CD4-positive, alpha-beta T cell (primary cell): Measurements from ENCODE around the gene GRHPR. TPM values are rescaled to one million over a fixed set of nuclear protein-coding genes. Genes with fewer than 3 reads are reported as not detected.

Experiments
- ATAC-seq: fragments of 200-7000 bp; cut with Tn5 transposase; one replicate; pipeline ENCODE4 v1.10.0; 2022; ENCODE audit warnings: mild to moderate bottlenecking; ENCODE audit not compliant: poor library complexity
- CTCF ChIA-PET: fragments of 350-600 bp; sonication (Branson Sonifier 250); formaldehyde crosslinking; loops from one replicate; lab custom pipeline; 2021; ENCODE audit warnings: antibody characterized with exemption, inconsistent platforms; lab: Charles Lee
- POLR2A ChIA-PET: fragments of 350-600 bp; sonication (Branson Sonifier 250); formaldehyde crosslinking; loops from one replicate; lab custom pipeline; 2021; ENCODE audit warnings: antibody characterized with exemption, inconsistent platforms; lab: Charles Lee
- DNase-seq, 14 experiments: peaks; one replicate each; pipeline ENCODE4 v3.0.0-alpha.2; 2013 to 2020; ENCODE audit warnings: mixed read lengths in 2 of 14
- H3K27ac ChIP-seq, 2 donors: one replicate each; pipeline versions ENCODE4 v1.5.1 to v1.7.0; 2013; ENCODE audit warnings: low read length in 2 of 2, low read depth in 1 of 2, mild to moderate bottlenecking in 1 of 2
- H3K27me3 ChIP-seq, 2 experiments: 1 replicate in 1 of 2; 2 replicates in 1 of 2; pipeline versions ENCODE4 v1.6.1 to v1.7.0; 2013; ENCODE audit warnings: low read length in 2 of 2, control low read depth in 1 of 2, mild to moderate bottlenecking in 1 of 2, moderate library complexity in 1 of 2; ENCODE audit not compliant: insufficient read depth in 2 of 2, control insufficient read depth in 1 of 2
- H3K36me3 ChIP-seq: one replicate; pipeline ENCODE4 v1.6.1; 2013; ENCODE audit warnings: low read length, control low read depth; ENCODE audit not compliant: insufficient read depth
- H3K4me1 ChIP-seq: one replicate; pipeline ENCODE4 v1.6.1; 2013; ENCODE audit warnings: low read length, control low read depth; ENCODE audit not compliant: insufficient read depth
- H3K4me3 ChIP-seq: one replicate; pipeline ENCODE4 v1.5.1; 2013; ENCODE audit warnings: mild to moderate bottlenecking, low read length, moderate library complexity
- H3K9me3 ChIP-seq, 2 experiments: 1 replicate in 1 of 2; 2 replicates in 1 of 2; pipeline versions ENCODE4 v1.6.1 to v1.7.0; 2013; ENCODE audit warnings: low read length in 2 of 2, mild to moderate bottlenecking in 2 of 2, control low read depth in 1 of 2, moderate library complexity in 1 of 2; ENCODE audit not compliant: control insufficient read depth in 1 of 2, insufficient read depth in 1 of 2
- H3K27ac Mint-ChIP-seq: one replicate; pipeline ENCODE4 v1.8.0; 2020; ENCODE audit warnings: mixed read lengths
- H3K27me3 Mint-ChIP-seq: one replicate; pipeline ENCODE4 v1.8.0; 2021; ENCODE audit warnings: mixed read lengths
- H3K36me3 Mint-ChIP-seq: one replicate; pipeline ENCODE4 v1.8.0; 2021; ENCODE audit warnings: low read depth, mixed read lengths
- H3K4me1 Mint-ChIP-seq: one replicate; pipeline ENCODE4 v1.8.0; 2021; ENCODE audit warnings: low read depth, mixed read lengths
- H3K4me3 Mint-ChIP-seq: one replicate; pipeline ENCODE4 v1.8.0; 2020; ENCODE audit warnings: mild to moderate bottlenecking, mixed read lengths
- H3K9me3 Mint-ChIP-seq: one replicate; pipeline ENCODE4 v1.8.0; 2020; ENCODE audit warnings: mixed read lengths
- intact Hi-C, 2 experiments: fragments of 100-400 bp; cut with DNase I in 1 of 2; cut with micrococcal nuclease in 1 of 2; formaldehyde crosslinking; loops; one replicate each; pipeline versions ENCODE4 v1.15.1 to v1.9.0; 2023 to 2025; cut with DNase I, micrococcal nuclease
- total RNA-seq, 174 experiments: library from RNA in 2 of 174; stranded (reverse) in 2 of 174; gene quantifications; one replicate each; pipeline ENCODE4 v1.2.3 and lab custom pipeline; 2021 to 2026
- TF ChIP-seq, protein P1 (sequence below): fragments of 200-600 bp; IDR thresholded peaks from one replicate; pipeline ENCODE4 v1.8.0; 2022; ENCODE audit warnings: antibody characterized with exemption, mild to moderate bottlenecking

Gene GRHPR
- total RNA-seq, 2 experiments from 2014 or later: 29.0 to 29.6 TPM

- ATAC-seq (no peak), DNase-seq (no peak)
- Mint-ChIP-seq H3K36me3 (no peaks in the 10 kb centered on the region), H3K27me3 (peaks cover 17% of the 10 kb centered on the region), H3K4me3 (no peak overlapping the region), H3K9me3 (no peaks in the 10 kb centered on the region), H3K27ac (no peak overlapping the region), H3K4me1 (no peaks in the 10 kb centered on the region)
- intact Hi-C loops: no loop called here
- Histone ChIP-seq H3K4me1 (no peaks in the 10 kb centered on the region), H3K9me3 (no peaks in the 10 kb centered on the region), H3K36me3 (no peaks in the 10 kb centered on the region), H3K27ac (no peak overlapping the region), H3K27me3 (peaks cover 0 to 7% of the 10 kb centered on the region in 2 experiments), H3K4me3 (no peak overlapping the region)
- POLR2A ChIA-PET: no interaction called here
- CTCF ChIA-PET: no interaction called here
- TF ChIP-seq, protein P1, sequence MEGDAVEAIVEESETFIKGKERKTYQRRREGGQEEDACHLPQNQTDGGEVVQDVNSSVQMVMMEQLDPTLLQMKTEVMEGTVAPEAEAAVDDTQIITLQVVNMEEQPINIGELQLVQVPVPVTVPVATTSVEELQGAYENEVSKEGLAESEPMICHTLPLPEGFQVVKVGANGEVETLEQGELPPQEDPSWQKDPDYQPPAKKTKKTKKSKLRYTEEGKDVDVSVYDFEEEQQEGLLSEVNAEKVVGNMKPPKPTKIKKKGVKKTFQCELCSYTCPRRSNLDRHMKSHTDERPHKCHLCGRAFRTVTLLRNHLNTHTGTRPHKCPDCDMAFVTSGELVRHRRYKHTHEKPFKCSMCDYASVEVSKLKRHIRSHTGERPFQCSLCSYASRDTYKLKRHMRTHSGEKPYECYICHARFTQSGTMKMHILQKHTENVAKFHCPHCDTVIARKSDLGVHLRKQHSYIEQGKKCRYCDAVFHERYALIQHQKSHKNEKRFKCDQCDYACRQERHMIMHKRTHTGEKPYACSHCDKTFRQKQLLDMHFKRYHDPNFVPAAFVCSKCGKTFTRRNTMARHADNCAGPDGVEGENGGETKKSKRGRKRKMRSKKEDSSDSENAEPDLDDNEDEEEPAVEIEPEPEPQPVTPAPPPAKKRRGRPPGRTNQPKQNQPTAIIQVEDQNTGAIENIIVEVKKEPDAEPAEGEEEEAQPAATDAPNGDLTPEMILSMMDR: no peak
Observed at GRCh38 chr9:37379835-37380234, 42.7 kb upstream of the GRHPR start.

GRCh38 chr9:37380570-37380969 lies 41.9 kb upstream of the GRHPR start:
- ChIA-PET POLR2A (no interaction called here), CTCF (no interaction called here)
- Mint-ChIP-seq H3K36me3 (no peaks in the 10 kb centered on the region), H3K27me3 (peaks cover 13% of the 10 kb centered on the region), H3K4me3 (no peak overlapping the region), H3K9me3 (no peaks in the 10 kb centered on the region), H3K4me1 (no peaks in the 10 kb centered on the region), H3K27ac (no peak overlapping the region)
- Histone ChIP-seq H3K27me3 (peaks cover 0 to 7% of the 10 kb centered on the region in 2 experiments), H3K27ac (no peak overlapping the region), H3K4me3 (no peak overlapping the region), H3K9me3 (no peaks in the 10 kb centered on the region), H3K36me3 (no peaks in the 10 kb centered on the region), H3K4me1 (no peaks in the 10 kb centered on the region)
- no peak for ATAC-seq
- no peak for DNase-seq
- intact Hi-C loops: no loop called here
- TF ChIP-seq, protein P1: no peak

GRCh38 chr9:37381094-37381741 lies 41.3 kb upstream of the GRHPR start:
- Mint-ChIP-seq H3K36me3 (no peaks in the 10 kb centered on the region), H3K4me1 (no peaks in the 10 kb centered on the region)
- H3K4me1 ChIP-seq: no peaks in the 10 kb centered on the region

More at GRCh38 chr9:37381094-37381741, 41.3 kb upstream of the GRHPR start:
- TF ChIP-seq, protein P1: no peak
- Histone ChIP-seq H3K27ac (no peak overlapping the region), H3K9me3 (no peaks in the 10 kb centered on the region), H3K36me3 (no peaks in the 10 kb centered on the region), H3K27me3 (peaks cover 0 to 7% of the 10 kb centered on the region in 2 experiments), H3K4me3 (no peak overlapping the region)
- DNase-seq (no peak), ATAC-seq (no peak)
- Mint-ChIP-seq H3K27ac (no peak overlapping the region), H3K9me3 (no peaks in the 10 kb centered on the region), H3K4me3 (no peak overlapping the region), H3K27me3 (peaks cover 9% of the 10 kb centered on the region)
- ChIA-PET CTCF (no interaction called here), POLR2A (no interaction called here)
- intact Hi-C loops: no loop called here
